MM.1S (cell line): ENCODE measurements around the gene DNAH7.

Source experiments
- EZH2phosphoT487 ChIP-seq: fragments of 300-600 bp; sonication (generic); IDR thresholded peaks from 2 replicates; pipeline ENCODE4 v1.6.1; 2018; ENCODE audit warnings: antibody characterized with exemption, low read length
- TF ChIP-seq, protein P1 (sequence below): fragments of 300-600 bp; sonication (generic); IDR thresholded peaks from 2 replicates; pipeline ENCODE4 v1.5.1; 2016; ENCODE audit warnings: antibody characterized with exemption, low read length, mixed read lengths

DNA sequence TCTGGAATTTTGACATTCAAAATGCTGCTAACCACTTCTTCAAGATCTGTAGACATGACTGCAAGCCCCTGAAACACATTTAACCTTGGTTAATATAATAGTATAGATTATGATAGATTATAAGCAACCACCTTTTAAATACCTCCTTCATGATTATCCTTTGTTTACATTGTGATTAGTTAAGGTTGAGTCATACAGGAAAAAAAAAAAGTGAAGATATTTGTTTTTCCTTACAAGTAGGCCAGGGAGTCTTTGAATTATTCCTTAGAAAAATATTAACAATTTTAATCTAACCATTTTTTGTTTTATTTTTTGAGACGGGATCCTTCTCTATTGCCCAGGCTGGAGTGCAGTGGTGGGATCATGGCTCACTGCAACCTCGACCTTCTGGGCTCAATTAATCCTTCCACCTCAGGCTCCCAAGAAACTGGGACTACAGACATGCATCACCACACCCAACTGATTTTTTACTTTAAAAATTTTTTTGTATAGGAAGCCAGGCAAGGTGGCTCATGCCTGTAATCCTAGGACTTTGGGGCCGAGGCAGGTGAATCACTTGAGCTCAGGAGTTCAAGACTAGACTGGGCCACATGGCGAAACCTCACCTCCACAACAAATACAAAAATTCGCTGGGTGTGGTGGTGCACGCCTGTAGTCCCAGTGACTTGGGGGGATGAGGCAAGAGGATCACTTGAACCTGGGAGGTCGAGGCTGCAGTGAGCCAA, 312.3 kb downstream of the DNAH7 start:
- TF ChIP-seq, protein P1, sequence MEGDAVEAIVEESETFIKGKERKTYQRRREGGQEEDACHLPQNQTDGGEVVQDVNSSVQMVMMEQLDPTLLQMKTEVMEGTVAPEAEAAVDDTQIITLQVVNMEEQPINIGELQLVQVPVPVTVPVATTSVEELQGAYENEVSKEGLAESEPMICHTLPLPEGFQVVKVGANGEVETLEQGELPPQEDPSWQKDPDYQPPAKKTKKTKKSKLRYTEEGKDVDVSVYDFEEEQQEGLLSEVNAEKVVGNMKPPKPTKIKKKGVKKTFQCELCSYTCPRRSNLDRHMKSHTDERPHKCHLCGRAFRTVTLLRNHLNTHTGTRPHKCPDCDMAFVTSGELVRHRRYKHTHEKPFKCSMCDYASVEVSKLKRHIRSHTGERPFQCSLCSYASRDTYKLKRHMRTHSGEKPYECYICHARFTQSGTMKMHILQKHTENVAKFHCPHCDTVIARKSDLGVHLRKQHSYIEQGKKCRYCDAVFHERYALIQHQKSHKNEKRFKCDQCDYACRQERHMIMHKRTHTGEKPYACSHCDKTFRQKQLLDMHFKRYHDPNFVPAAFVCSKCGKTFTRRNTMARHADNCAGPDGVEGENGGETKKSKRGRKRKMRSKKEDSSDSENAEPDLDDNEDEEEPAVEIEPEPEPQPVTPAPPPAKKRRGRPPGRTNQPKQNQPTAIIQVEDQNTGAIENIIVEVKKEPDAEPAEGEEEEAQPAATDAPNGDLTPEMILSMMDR: no peak
- no peak for TF ChIP-seq EZH2phosphoT487
